Large intestine (tissue), 3 donors: Measurements from ENCODE around the gene SETD3. TPM values are rescaled to one million over a fixed set of nuclear protein-coding genes. Genes with fewer than 3 reads are reported as not detected.

Experiments used
- DNase-seq, 2 donors: peaks; one replicate each; pipeline versions ENCODE4 v3.0.0 to v3.0.0-alpha.2; 2013
- H3K27ac ChIP-seq: one replicate; pipeline ENCODE4 v1.5.1; 2013; ENCODE audit warnings: low read length
- H3K27me3 ChIP-seq: 2 replicates; pipeline ENCODE4 v1.6.1; 2013; ENCODE audit warnings: low read length; ENCODE audit not compliant: control insufficient read depth, insufficient read depth
- H3K36me3 ChIP-seq: 2 replicates; pipeline ENCODE4 v1.6.1; 2013; ENCODE audit warnings: low read length; ENCODE audit not compliant: control insufficient read depth, insufficient read depth
- H3K4me1 ChIP-seq: one replicate; pipeline ENCODE4 v1.6.1; 2013; ENCODE audit warnings: low read length; ENCODE audit not compliant: control insufficient read depth, insufficient read depth
- H3K4me3 ChIP-seq: one replicate; pipeline ENCODE4 v1.5.1; 2013; ENCODE audit warnings: low read length
- H3K9me3 ChIP-seq: one replicate; pipeline ENCODE4 v1.6.1; 2013; ENCODE audit warnings: mild to moderate bottlenecking, low read depth, low read length, moderate library complexity; ENCODE audit not compliant: control insufficient read depth
- WGBS: methylation state at CpG from one replicate; pipeline ENCODE4 v1.1.5; 2013; ENCODE audit warnings: low lambda C conversion rate; ENCODE audit not compliant: insufficient coverage; 5-methylcytosine and 5-hydroxymethylcytosine counted together
- polyA plus RNA-seq: library from polyadenylated mRNA; unstranded; fragments of 120-200 nt; gene quantifications from one replicate; pipeline ENCODE4 v1.2.1, GENCODE V29; 2013

Gene SETD3
- polyA plus RNA-seq, 1 donor: 56.9 TPM

GRCh38 chr14:99394602-99395156 lies 86.0 kb downstream of the SETD3 start:
- WGBS: no CpG with 5 or more reads among the region's 9 CpGs
- Histone ChIP-seq H3K36me3 (peaks cover 48% of the 10 kb centered on the region), H3K27me3 (no peaks in the 10 kb centered on the region), H3K9me3 (no peaks in the 10 kb centered on the region), H3K4me3 (no peak overlapping the region), H3K4me1 (no peaks in the 10 kb centered on the region), H3K27ac (no peak overlapping the region)
- no peak for DNase-seq

GRCh38 chr14:99393059-99393655 lies 87.5 kb downstream of the SETD3 start:
- WGBS: no CpG with 5 or more reads among the region's 12 CpGs
- H3K4me3 ChIP-seq: no peak overlapping the region
- peak in 1 of 2 donors; percentile 29 for DNase-seq

GRCh38 chr14:99391671-99392070 lies 89.0 kb downstream of the SETD3 start:
- no peak for DNase-seq

More at GRCh38 chr14:99393059-99393655, 87.5 kb downstream of the SETD3 start:
- H3K4me1 ChIP-seq: peaks cover 4% of the 10 kb centered on the region
- H3K9me3 ChIP-seq: no peaks in the 10 kb centered on the region
- H3K27me3 ChIP-seq: no peaks in the 10 kb centered on the region
- no peak overlapping the region for H3K27ac ChIP-seq
- peaks cover 35% of the 10 kb centered on the region for H3K36me3 ChIP-seq

GRCh38 chr14:99389174-99389826 lies 91.4 kb downstream of the SETD3 start:
- Histone ChIP-seq H3K4me1 (peaks cover 4% of the 10 kb centered on the region), H3K27ac (no peak overlapping the region), H3K4me3 (no peak overlapping the region), H3K27me3 (no peaks in the 10 kb centered on the region), H3K36me3 (peaks cover 6% of the 10 kb centered on the region), H3K9me3 (no peaks in the 10 kb centered on the region)
- DNase-seq: peak; percentile 24 to 42
- no CpG with 5 or more reads among the region's 24 CpGs for WGBS

More at GRCh38 chr14:99391671-99392070, 89.0 kb downstream of the SETD3 start:
- Histone ChIP-seq H3K27ac (no peak overlapping the region), H3K27me3 (no peaks in the 10 kb centered on the region), H3K36me3 (peaks cover 23% of the 10 kb centered on the region), H3K9me3 (no peaks in the 10 kb centered on the region), H3K4me3 (no peak overlapping the region), H3K4me1 (peaks cover 4% of the 10 kb centered on the region)
- no CpG with 5 or more reads among the region's 13 CpGs for WGBS

- DNase-seq: no peak
- H3K9me3 ChIP-seq: no peaks in the 10 kb centered on the region
- WGBS: no CpG with 5 or more reads among the region's 12 CpGs
Measured at GRCh38 chr14:99388286-99388685, 92.4 kb downstream of the SETD3 start.

GRCh38 chr14:99387880-99388279 lies 92.8 kb downstream of the SETD3 start:
- no CpG with 5 or more reads among the region's 5 CpGs for WGBS
- Histone ChIP-seq H3K9me3 (no peaks in the 10 kb centered on the region), H3K4me3 (no peak overlapping the region), H3K27me3 (no peaks in the 10 kb centered on the region), H3K36me3 (no peaks in the 10 kb centered on the region), H3K27ac (no peak overlapping the region), H3K4me1 (peaks cover 4% of the 10 kb centered on the region)
- DNase-seq: no peak

More at GRCh38 chr14:99388286-99388685, 92.4 kb downstream of the SETD3 start:
- Histone ChIP-seq H3K36me3 (no peaks in the 10 kb centered on the region), H3K27me3 (no peaks in the 10 kb centered on the region), H3K4me1 (peaks cover 4% of the 10 kb centered on the region), H3K27ac (no peak overlapping the region), H3K4me3 (no peak overlapping the region)

- Histone ChIP-seq H3K27ac (no peak overlapping the region), H3K9me3 (no peaks in the 10 kb centered on the region), H3K36me3 (no peaks in the 10 kb centered on the region), H3K27me3 (peaks cover 4% of the 10 kb centered on the region), H3K4me1 (peaks cover 4% of the 10 kb centered on the region), H3K4me3 (no peak overlapping the region)
- WGBS: no CpG with 5 or more reads among the region's 20 CpGs
- DNase-seq: no peak
Measured at GRCh38 chr14:99384450-99385417, 95.9 kb downstream of the SETD3 start.

GRCh38 chr14:99383472-99384449 lies 96.9 kb downstream of the SETD3 start:
- no peaks in the 10 kb centered on the region for H3K9me3 ChIP-seq
- H3K4me1 ChIP-seq: no peaks in the 10 kb centered on the region
- DNase-seq: no peak
- WGBS: no CpG with 5 or more reads among the region's 36 CpGs
- H3K4me3 ChIP-seq: no peak overlapping the region
- no peaks in the 10 kb centered on the region for H3K36me3 ChIP-seq
- H3K27me3 ChIP-seq: peaks cover 4% of the 10 kb centered on the region
- H3K27ac ChIP-seq: no peak overlapping the region

GRCh38 chr14:99382781-99383471 lies 97.7 kb downstream of the SETD3 start:
- WGBS: 90% methylated on average over 2 of the region's 18 CpGs
- H3K27me3 ChIP-seq: peaks cover 4% of the 10 kb centered on the region
- no peak overlapping the region for H3K4me3 ChIP-seq
- no peak overlapping the region for H3K27ac ChIP-seq
- no peak for DNase-seq
- no peaks in the 10 kb centered on the region for H3K4me1 ChIP-seq
- H3K36me3 ChIP-seq: no peaks in the 10 kb centered on the region
- H3K9me3 ChIP-seq: no peaks in the 10 kb centered on the region
